PC-9 (cell line): Measurements from ENCODE around the gene JMJD8. TPM values are rescaled to one million over a fixed set of nuclear protein-coding genes. Genes with fewer than 3 reads are reported as not detected.

ENCODE experiments used
- BruUV-seq: library from RNA; stranded (reverse); fragments of 400-500 nt; replicated peaks from 2 replicates; lab custom pipeline; 2021; lab: Mats Ljungman, UMichigan
- CTCF ChIA-PET: fragments of 300-600 bp; sonication (Branson Sonifier 250); formaldehyde crosslinking; loops from one replicate; lab custom pipeline; 2022; ENCODE audit warnings: antibody characterized with exemption; lab: Charles Lee
- POLR2A ChIA-PET: fragments of 300-600 bp; sonication (Branson Sonifier 250); formaldehyde crosslinking; loops from one replicate; lab custom pipeline; 2022; ENCODE audit warnings: antibody characterized with exemption; ENCODE audit not compliant: unreplicated experiment; lab: Charles Lee
- DNase-seq, 2 experiments: peaks; one replicate each; pipeline versions ENCODE4 v3.0.0 to v3.0.0-alpha.2; 2015 to 2022; ENCODE audit warnings: mixed read lengths in 1 of 2
- H2AFZ ChIP-seq: fragments of 200-600 bp; sonication (generic); 2 replicates; pipeline ENCODE4 v1.8.1; 2017; ENCODE audit warnings: antibody characterized with exemption
- H3F3A ChIP-seq: fragments of 200-600 bp; sonication (generic); 2 replicates; pipeline ENCODE4 v1.8.1; 2017; ENCODE audit warnings: antibody characterized with exemption, mild to moderate bottlenecking, low read depth; ENCODE audit not compliant: insufficient read depth
- H3K27ac ChIP-seq: fragments of 200-600 bp; sonication (generic); 2 replicates; pipeline ENCODE4 v1.6.1; 2016; ENCODE audit warnings: mixed run types
- H3K27me3 ChIP-seq: fragments of 200-600 bp; sonication (generic); 2 replicates; pipeline ENCODE4 v1.6.1; 2016; ENCODE audit warnings: low read depth, mixed run types; ENCODE audit not compliant: insufficient read depth
- H3K36me3 ChIP-seq: fragments of 200-600 bp; sonication (generic); 2 replicates; pipeline ENCODE4 v1.6.1; 2016; ENCODE audit warnings: low read depth, mixed run types
- H3K4me1 ChIP-seq: fragments of 200-600 bp; sonication (generic); replicated peaks from 2 replicates; pipeline ENCODE4 v1.6.1; 2016; ENCODE audit warnings: mixed run types; ENCODE audit not compliant: insufficient read depth
- H3K4me2 ChIP-seq: fragments of 200-600 bp; sonication (generic); 2 replicates; pipeline ENCODE4 v1.6.1; 2017; ENCODE audit warnings: mixed run types
- H3K4me3 ChIP-seq: fragments of 200-600 bp; sonication (generic); 2 replicates; pipeline ENCODE4 v1.6.1; 2016; ENCODE audit warnings: mixed run types
- H3K79me2 ChIP-seq: fragments of 200-600 bp; sonication (generic); 2 replicates; pipeline ENCODE4 v1.6.1; 2017; ENCODE audit warnings: low read depth, mixed run types
- H3K9me2 ChIP-seq: fragments of 200-600 bp; sonication (generic); 2 replicates; pipeline ENCODE4 v1.8.1; 2017; ENCODE audit warnings: mild to moderate bottlenecking; ENCODE audit not compliant: insufficient read depth
- H3K9me3 ChIP-seq: fragments of 200-600 bp; sonication (generic); 2 replicates; pipeline ENCODE4 v1.8.1; 2016; ENCODE audit warnings: low read depth; ENCODE audit not compliant: insufficient read depth
- H4K20me1 ChIP-seq: fragments of 200-600 bp; sonication (generic); 2 replicates; pipeline ENCODE4 v1.8.1; 2017; ENCODE audit not compliant: insufficient read depth
- CTCF ChIP-seq: fragments of 200-600 bp; sonication (generic); conservative IDR thresholded peaks from 2 replicates; pipeline ENCODE4 v1.6.1; 2017; ENCODE audit warnings: mixed run types, antibody characterized with exemption, mild to moderate bottlenecking, moderate library complexity
- EZH2 ChIP-seq: fragments of 200-600 bp; sonication (generic); IDR thresholded peaks from 2 replicates; pipeline ENCODE4 v1.8.0; 2017; ENCODE audit warnings: antibody characterized with exemption, low read depth
- intact Hi-C: fragments of 100-400 bp; cut with micrococcal nuclease; formaldehyde crosslinking; loops from one replicate; pipeline ENCODE4 v1.10.0; 2022; ENCODE audit not compliant: unreplicated experiment
- total RNA-seq: library from RNA; stranded (reverse); gene quantifications from 2 replicates; pipeline ENCODE4 v1.2.3, GENCODE V29; 2021

JMJD8 gene
- total RNA-seq, 1 experiment from 2014 or later, result 57.4 TPM

GRCh38 chr16:657487-657886, 26.6 kb downstream of the JMJD8 start:
- H3K9me3 ChIP-seq, result no peaks in the 10 kb centered on the region
- CTCF ChIA-PET, result no interaction called here
- no peak overlapping the region for H2AFZ ChIP-seq
- 0 out of 2 replicates have a peak, but pooled peaks cover 4% of the 10 kb centered on the region for H4K20me1 ChIP-seq
- H3K4me2 ChIP-seq, result no peak overlapping the region
- peaks cover 7% of the 10 kb centered on the region; the same call in 1 of the 2 replicates for H3K4me1 ChIP-seq
- no peaks in the 10 kb centered on the region for H3K27me3 ChIP-seq
- TF ChIP-seq CTCF (no peak), EZH2 (no peak)
- no peak for DNase-seq
- intact Hi-C loops, result no loop called here
- H3K4me3 ChIP-seq, result no peak overlapping the region
- no peaks in the 10 kb centered on the region for H3K36me3 ChIP-seq
- H3K79me2 ChIP-seq, result no peaks in the 10 kb centered on the region
- H3K27ac ChIP-seq, result no peak overlapping the region
- BruUV-seq, result no TSS peak
- H3K9me2 ChIP-seq, result no peaks in the 10 kb centered on the region
- H3F3A ChIP-seq, result peaks cover 7% of the 10 kb centered on the region
- POLR2A ChIA-PET, result interaction anchor here (0.6 kb wide), 1 partner anchor 428 kb away, joined by 4 read pairs; no protein-coding TSS in a partner anchor

- TF ChIP-seq EZH2 (no peak), CTCF (no peak)
- H3K27ac ChIP-seq, result no peak overlapping the region
- H3K9me3 ChIP-seq, result no peaks in the 10 kb centered on the region
- ChIA-PET POLR2A (interaction anchor here (0.7 kb wide), 1 partner anchor 13 kb away, joined by 7 read pairs; no protein-coding TSS in a partner anchor), CTCF (no interaction called here)
- H3K36me3 ChIP-seq, result no peaks in the 10 kb centered on the region
- no peak for DNase-seq
- no peak overlapping the region for H2AFZ ChIP-seq
- no peaks in the 10 kb centered on the region for H3K9me2 ChIP-seq
- intact Hi-C loops, result no loop called here
- peaks cover 11% of the 10 kb centered on the region for H3K4me1 ChIP-seq
- no peak overlapping the region for H3K4me3 ChIP-seq
- H3K27me3 ChIP-seq, result no peaks in the 10 kb centered on the region
- H4K20me1 ChIP-seq, result no peaks in the 10 kb centered on the region
- BruUV-seq, result no TSS peak
- H3F3A ChIP-seq, result no peaks in the 10 kb centered on the region
- peaks cover 11% of the 10 kb centered on the region for H3K79me2 ChIP-seq
- H3K4me2 ChIP-seq, result no peak overlapping the region
Observed at GRCh38 chr16:654034-654433, 30.1 kb downstream of the JMJD8 start.

GRCh38 chr16:652454-653305, 31.5 kb downstream of the JMJD8 start:
- no peaks in the 10 kb centered on the region for H3K27me3 ChIP-seq
- no TSS peak for BruUV-seq
- no peaks in the 10 kb centered on the region for H3K9me3 ChIP-seq
- intact Hi-C loops, result no loop called here
- no peaks in the 10 kb centered on the region for H4K20me1 ChIP-seq
- no peak for TF ChIP-seq EZH2
- TF ChIP-seq CTCF, result no peak
- H2AFZ ChIP-seq, result no peak overlapping the region
- POLR2A ChIA-PET, result no interaction called here
- no peaks in the 10 kb centered on the region for H3K9me2 ChIP-seq
- no peak overlapping the region for H3K27ac ChIP-seq
- CTCF ChIA-PET, result no interaction called here
- DNase-seq, result no peak
- H3F3A ChIP-seq, result peaks cover 10% of the 10 kb centered on the region; the same call in 1 of the 2 replicates
- H3K4me1 ChIP-seq, result peaks cover 17% of the 10 kb centered on the region
- H3K4me2 ChIP-seq, result no peak overlapping the region
- H3K36me3 ChIP-seq, result no peaks in the 10 kb centered on the region
- H3K79me2 ChIP-seq, result peaks cover 22% of the 10 kb centered on the region
- no peak overlapping the region for H3K4me3 ChIP-seq
